Measurements from ENCODE around the gene TMEM94.

DNA sequence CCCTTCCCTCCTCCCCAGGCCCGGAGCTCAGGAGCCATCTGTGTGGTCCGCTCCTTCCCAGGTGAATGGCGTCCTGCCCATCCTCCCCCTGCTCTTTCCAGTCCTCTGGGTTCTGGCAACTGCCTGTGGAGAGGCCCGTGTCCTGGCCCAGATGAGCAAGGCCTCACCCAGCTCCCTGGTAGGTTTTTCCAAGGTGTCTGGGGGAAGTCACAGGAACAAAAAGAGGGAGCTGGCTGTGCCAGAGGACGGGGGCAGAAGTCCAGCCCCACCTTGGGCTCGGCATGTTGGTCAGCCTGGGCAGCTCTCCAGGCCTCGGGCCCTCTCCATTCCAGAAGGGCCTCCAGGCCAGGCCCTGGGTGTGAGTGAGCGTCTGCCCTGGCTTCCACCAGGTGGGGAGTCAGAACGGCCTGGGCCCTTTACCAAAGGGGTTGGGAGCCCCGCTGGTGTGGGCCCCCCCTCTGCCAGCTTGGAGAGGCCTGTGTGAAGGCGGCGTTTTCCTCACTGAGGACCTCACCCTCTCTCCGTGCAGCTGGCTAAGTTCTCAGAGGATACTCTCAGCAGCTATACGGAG, 33.8 kb downstream of the TMEM94 start:
- TF ChIP-seq EZH2 (optimal IDR thresholded peaks at IDR 0.05; ENCODE audit: low read depth, low read length) (no peak), EZH2phosphoT487 (IDR thresholded peaks at IDR 0.05; ENCODE audit: low read length) (no peak)

Data from MM.1S (cell line).